ENCODE results near the gene HES2.
"Not testable (repeated sequence)": the region's sequence is repeated elsewhere in the genome, so short reads cannot be mapped to it uniquely, and the experiment has no call there.

HES2 gene

GRCh38 chr1:6384135-6384534 lies 35.6 kb downstream of the HES2 start:
- no peak for DNase-seq

GRCh38 chr1:6380037-6380436 lies 39.7 kb downstream of the HES2 start:
- DNase-seq, result no peak

- DNase-seq, result no peak
These were observed 41.5 kb downstream of the HES2 start for GRCh38 chr1:6378096-6378746.

GRCh38 chr1:6373961-6374720 lies 45.6 kb downstream of the HES2 start:
- DNase-seq, result no peak

- not testable (repeated sequence) for DNase-seq
These were observed 47.5 kb downstream of the HES2 start for GRCh38 chr1:6372236-6372635.

GRCh38 chr1:6370006-6370405 lies 49.7 kb downstream of the HES2 start:
- DNase-seq, result no peak

GRCh38 chr1:6367381-6368012 lies 52.2 kb downstream of the HES2 start:
- no peak for DNase-seq

- DNase-seq, result no peak
These were observed 54.7 kb downstream of the HES2 start for GRCh38 chr1:6365047-6365446.

GRCh38 chr1:6363085-6363884 lies 56.4 kb downstream of the HES2 start:
- DNase-seq, result not testable (repeated sequence)

All from activated T-cell treated with anti-CD3 and anti-CD28 coated beads for 4 hours (primary cell).